Stimulated activated effector memory CD8-positive, alpha-beta T cell treated with anti-CD3 and anti-CD28 coated beads, Interleukin-12 subunit alpha, Interleukin-12 subunit beta, amount 100 ng/mL, for 72 hours (primary cell): ENCODE measurements around the gene TEX261.
A peak's percentile ranks its signal among the peaks of the same experiment; 100 is the strongest.

Experiments used
- ATAC-seq: fragments of 150-1000 bp; cut with Tn5 transposase; 2 replicates; pipeline ENCODE4 v1.10.0; 2021
- DNase-seq, 2 donors: peaks; one replicate each; pipeline ENCODE4 v3.0.0; 2021 to 2022; ENCODE audit warnings: low spot score in 2 of 2
- H3K27ac Mint-ChIP-seq: one replicate; pipeline ENCODE4 v1.8.0; 2022; ENCODE audit warnings: mild to moderate bottlenecking, mixed read lengths
- H3K36me3 Mint-ChIP-seq: one replicate; pipeline ENCODE4 v1.8.0; 2022; ENCODE audit warnings: mild to moderate bottlenecking, mixed read lengths
- H3K4me1 Mint-ChIP-seq: one replicate; pipeline ENCODE4 v1.8.0; 2022; ENCODE audit warnings: mixed read lengths
- H3K4me3 Mint-ChIP-seq: one replicate; pipeline ENCODE4 v1.8.0; 2022; ENCODE audit warnings: mild to moderate bottlenecking, mixed read lengths
- H3K9me3 Mint-ChIP-seq: one replicate; pipeline ENCODE4 v1.8.0; 2022; ENCODE audit warnings: mixed read lengths

TEX261 gene

DNA sequence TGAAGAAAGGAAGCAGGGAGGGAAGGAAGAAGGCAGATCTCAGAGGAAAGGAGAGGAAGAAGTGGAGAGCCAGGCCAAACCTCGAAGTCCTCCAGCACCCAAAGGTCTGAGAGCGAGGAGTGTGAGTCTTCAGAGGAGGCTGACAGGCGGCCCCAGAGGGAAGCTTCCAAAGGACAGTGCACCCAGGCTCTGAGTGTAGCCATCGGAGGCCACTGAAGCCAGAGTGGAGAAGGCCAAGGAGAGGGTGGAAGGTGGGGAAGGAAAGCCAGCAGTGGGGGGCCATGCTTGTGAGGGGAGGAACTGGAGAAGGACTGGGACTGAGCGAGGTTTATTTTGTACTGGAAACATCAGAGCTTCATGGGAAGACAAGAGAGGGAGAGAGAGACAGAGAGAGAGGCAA lies 53.0 kb downstream of the TEX261 start:
- Mint-ChIP-seq H3K9me3 (no peaks in the 10 kb centered on the region), H3K4me1 (peaks cover 2% of the 10 kb centered on the region), H3K4me3 (no peak overlapping the region), H3K36me3 (no peaks in the 10 kb centered on the region), H3K27ac (no peak overlapping the region)
- ATAC-seq (no peak), DNase-seq (no peak)

DNA sequence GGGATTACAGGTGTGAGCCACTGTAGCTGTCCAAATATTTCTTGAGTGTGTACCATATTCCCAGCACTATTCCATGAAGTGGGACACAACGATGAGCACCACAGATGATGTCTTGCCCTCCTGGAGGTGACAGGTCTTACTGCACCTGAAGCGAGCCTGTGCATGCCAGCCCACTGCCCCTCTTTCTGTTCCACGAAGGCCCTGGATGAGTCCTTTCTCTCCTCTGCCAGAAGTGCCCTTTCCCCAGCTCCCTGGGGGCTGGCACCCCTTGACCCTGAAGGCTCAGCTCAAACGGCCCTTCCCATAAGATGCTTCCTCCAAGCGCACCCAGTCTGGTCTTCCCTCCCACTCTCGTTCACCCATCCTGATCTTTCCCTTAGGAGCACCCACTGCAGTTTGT lies 53.5 kb downstream of the TEX261 start:
- H3K4me3 Mint-ChIP-seq: no peak overlapping the region
- ATAC-seq: no peak

DNA sequence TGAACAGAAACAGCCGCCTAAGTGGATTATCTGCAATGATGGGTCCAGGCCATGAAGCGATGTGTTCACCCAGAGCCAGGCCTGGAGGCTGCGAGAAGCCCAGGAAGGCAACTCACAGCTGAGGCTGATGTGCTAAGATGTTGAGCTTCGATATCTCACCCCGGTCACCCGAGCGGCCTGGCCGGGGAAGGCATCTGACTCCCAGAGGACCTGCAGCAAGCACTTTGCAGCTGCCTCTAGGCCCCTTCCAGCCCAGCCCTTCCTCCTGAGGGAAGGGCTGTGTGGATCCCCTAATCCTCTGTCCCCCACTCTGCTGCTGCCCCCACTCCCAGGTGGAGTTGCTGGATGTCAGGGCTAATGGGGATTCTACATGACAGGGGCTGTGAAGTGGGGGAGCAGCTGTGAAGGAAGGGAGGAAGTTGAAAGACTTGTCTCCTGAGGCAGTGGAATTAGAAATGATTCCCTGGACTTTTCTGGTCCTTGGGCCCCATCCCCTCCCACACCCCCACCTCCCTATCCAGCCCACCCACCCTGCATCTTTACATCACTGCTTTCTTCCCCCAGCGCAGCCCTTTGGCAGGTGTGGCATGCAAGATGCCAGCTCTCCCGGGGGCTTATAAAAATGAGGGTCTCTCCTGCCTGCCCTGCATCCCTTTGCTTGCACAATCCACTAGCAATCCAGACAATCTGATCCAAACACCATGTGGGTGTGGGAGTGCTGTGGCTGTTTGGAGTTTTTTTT lies 54.7 kb downstream of the TEX261 start:
- no peaks in the 10 kb centered on the region for H3K9me3 Mint-ChIP-seq
- H3K4me3 Mint-ChIP-seq: no peak overlapping the region
- H3K4me1 Mint-ChIP-seq: no peaks in the 10 kb centered on the region
- H3K27ac Mint-ChIP-seq: no peak overlapping the region
- H3K36me3 Mint-ChIP-seq: no peaks in the 10 kb centered on the region
- DNase-seq: no peak
- ATAC-seq: no peak

More for the DNA sequence above, 53.5 kb downstream of the TEX261 start:
- DNase-seq: no peak
- H3K4me1 Mint-ChIP-seq: no peaks in the 10 kb centered on the region
- H3K27ac Mint-ChIP-seq: no peak overlapping the region
- no peaks in the 10 kb centered on the region for H3K36me3 Mint-ChIP-seq
- no peaks in the 10 kb centered on the region for H3K9me3 Mint-ChIP-seq

DNA sequence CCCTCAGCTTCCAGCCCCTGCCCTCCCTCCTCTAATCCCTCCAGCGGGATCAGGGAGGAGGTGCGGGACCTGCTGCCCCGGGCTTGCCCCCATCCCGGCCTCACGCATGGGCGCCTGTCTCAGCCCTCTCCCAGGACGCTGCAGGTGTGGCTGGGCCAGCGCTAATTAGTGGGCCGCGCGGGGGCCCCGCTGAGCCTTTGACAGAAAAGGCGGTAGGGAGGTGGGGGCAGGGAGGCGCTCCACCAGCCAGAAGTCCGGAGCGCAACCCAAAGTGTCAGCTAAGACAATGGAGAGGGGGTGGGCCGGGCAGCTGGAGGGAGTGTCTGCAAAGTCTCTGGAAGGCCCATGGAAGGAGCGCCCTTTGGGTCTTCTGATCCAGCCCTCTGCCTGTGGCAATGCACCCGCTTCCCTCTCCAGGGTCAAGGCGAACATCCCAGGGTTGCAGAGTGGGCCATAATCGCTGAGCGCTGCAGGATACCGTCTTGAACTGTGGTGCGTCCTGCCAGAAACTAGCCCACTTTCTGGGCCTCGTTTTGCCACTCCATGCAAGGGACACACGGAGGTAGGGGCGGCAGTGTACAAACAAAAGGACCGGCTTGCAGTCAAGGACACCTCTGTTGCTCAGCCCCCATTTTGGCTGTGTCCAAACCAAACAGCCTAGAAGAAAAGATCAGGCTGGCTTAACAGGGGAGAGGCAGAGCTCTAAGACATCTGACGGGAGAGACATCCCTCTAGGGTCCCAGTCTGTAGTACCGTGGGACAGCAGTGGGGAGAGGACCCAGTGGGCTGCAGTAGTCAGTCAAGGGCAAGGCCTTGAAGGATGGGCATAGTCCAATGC lies 55.5 kb downstream of the TEX261 start:
- no peak for DNase-seq
- Mint-ChIP-seq H3K27ac (no peak overlapping the region), H3K36me3 (no peaks in the 10 kb centered on the region)

DNA sequence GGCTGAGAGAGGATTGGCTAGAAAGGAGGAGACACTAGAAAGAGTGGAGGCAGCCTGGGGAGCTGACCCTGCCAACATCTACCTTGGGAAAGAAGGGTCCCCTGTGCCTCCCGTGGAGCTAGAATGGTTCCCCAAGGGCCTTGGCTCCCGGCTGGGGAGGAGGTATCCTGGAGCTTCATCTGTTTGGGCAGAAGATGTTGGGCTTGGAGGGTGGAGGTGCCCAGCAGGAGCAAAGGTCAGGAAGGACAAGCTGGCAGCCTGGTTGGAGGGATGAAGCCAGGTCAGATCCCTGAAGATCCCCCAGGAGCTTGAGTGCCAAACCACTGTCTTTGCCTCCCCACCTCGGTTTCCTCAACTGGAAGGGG lies 56.1 kb downstream of the TEX261 start:
- Mint-ChIP-seq H3K36me3 (no peaks in the 10 kb centered on the region), H3K4me1 (no peaks in the 10 kb centered on the region), H3K27ac (no peak overlapping the region), H3K4me3 (no peak overlapping the region), H3K9me3 (no peaks in the 10 kb centered on the region)
- DNase-seq (no peak), ATAC-seq (no peak)

More for the DNA sequence above, 55.5 kb downstream of the TEX261 start:
- Mint-ChIP-seq H3K4me1 (no peaks in the 10 kb centered on the region), H3K4me3 (no peak overlapping the region), H3K9me3 (no peaks in the 10 kb centered on the region)
- ATAC-seq: no peak

DNA sequence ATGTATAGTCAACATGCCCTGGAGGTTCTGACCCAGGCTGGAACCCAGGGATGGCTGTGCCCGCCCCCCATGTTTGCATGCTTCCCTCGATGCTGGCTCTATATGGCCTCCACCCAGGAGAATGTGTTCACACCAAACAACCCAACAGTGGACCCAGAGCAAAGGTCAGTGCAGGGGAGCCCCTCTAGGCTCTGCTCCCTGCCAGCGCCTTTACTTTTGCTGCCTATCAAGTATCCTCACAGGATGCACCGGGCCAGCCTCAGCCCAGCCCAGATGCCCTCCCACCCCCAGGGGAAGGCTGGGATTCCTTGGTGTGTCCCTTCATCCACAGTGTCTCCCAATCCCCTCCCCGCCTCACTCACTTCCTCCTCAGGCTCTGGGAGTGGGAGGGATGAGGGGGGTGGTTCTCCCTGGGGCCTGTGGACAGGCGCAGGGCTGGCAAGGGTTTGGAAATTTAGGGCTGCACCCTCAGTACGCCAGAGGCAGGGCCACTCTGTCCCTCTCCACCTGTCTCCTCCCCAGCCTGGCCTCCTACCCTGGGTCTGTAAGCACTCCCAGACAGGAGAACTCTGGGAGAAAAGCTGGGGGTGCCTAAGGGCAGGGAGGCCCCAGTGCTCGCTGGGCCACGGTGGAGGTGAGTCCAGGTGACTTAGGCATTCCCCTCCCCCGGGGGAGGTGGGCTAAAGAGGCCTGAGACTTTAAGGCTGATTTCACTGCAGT lies 56.6 kb downstream of the TEX261 start:
- Mint-ChIP-seq H3K27ac (no peak overlapping the region), H3K4me1 (no peaks in the 10 kb centered on the region), H3K9me3 (no peaks in the 10 kb centered on the region), H3K4me3 (no peak overlapping the region), H3K36me3 (no peaks in the 10 kb centered on the region)
- ATAC-seq (no peak), DNase-seq (no peak)

DNA sequence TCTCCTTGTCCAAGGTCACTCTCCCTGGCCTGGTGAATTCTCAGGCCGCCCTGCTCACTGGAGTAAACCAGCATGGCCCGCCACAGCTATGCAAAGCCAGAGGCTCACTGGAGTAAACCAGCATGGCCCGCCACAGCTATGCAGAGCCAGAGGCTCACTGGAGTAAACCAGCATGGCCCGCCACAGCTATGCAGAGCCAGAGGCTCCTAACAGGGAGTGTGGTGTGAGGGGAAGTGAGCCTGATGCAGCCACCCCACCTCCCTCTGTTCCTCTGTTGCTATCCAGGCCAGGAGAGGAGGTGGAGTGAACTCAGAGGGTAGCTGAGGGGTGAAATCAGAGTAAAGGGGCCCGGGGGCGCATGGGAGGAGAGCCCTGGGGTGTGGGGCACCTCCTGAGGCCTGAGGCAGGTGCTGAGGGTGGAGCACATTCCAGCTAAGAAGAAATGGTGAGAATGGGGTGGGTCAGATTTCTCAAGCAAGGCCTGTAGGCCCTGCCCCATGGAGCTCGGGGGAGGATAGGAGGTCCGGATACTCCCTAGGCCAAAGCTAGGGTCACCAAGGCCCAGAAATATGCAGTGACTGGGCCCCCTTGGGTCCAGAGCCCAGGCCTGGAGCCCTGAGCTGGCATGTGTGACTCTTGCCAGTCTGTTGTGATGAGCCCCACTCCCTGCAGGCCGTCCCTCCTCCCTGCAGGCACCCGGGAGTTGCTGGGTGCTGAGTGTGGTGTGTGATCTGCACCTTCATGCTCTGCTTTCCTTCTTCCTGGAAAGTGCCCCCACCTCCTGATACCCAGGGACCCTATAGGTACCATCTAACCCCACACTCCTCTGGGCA lies 57.5 kb downstream of the TEX261 start:
- ATAC-seq: peak; percentile 5
- H3K4me3 Mint-ChIP-seq: no peak overlapping the region

DNA sequence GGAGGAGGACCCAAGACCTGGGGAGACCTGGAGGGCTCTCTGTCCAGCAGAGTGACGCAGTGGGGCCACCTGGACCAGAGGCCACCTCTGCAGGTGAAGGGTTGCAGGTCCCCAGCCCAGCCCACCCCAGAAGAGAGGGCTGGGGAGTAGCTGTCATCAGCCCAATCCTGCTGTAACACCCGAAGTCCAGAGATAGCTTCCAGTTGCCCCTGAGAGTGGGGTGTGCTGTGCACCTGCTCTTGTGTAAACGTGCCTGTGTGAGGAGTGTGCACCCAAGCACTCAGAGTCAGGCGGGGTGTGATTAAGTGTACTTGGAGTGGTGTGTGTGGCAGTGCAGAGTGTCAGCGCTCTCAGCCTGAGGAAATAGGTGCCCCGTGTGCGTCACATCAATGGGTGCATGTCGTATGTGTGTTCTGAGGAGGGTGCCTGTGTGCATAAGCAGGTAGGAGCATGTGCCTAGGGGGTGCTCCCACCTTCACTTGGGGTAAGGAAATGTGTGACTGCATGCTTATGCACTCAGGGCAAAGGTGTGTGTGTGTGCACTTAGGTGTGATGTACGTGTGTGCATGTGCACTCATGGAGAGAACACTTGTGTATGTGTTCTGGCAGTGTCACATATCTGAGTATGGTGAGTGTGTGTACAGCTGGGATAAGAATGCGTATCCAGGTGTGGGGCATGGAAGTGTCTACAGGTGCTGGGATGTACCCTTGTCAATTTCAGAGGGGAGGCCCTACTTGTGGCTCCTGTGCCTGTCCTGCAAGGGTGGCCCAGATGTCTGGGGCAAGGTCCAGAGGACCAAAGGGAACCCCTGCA lies 58.3 kb downstream of the TEX261 start:
- Mint-ChIP-seq H3K4me1 (no peaks in the 10 kb centered on the region), H3K9me3 (no peaks in the 10 kb centered on the region), H3K27ac (no peak overlapping the region), H3K36me3 (no peaks in the 10 kb centered on the region), H3K4me3 (no peak overlapping the region)
- DNase-seq (no peak), ATAC-seq (no peak)

More for the DNA sequence above, 57.5 kb downstream of the TEX261 start:
- H3K4me1 Mint-ChIP-seq: no peaks in the 10 kb centered on the region
- no peaks in the 10 kb centered on the region for H3K36me3 Mint-ChIP-seq
- DNase-seq: no peak
- H3K9me3 Mint-ChIP-seq: no peaks in the 10 kb centered on the region
- no peak overlapping the region for H3K27ac Mint-ChIP-seq
